DND-41 (cell line): Measurements from ENCODE around the gene SIGLEC9.

Experiments
- ATAC-seq: fragments of 200-7000 bp; cut with Tn5 transposase; 3 replicates; pipeline ENCODE4 v1.9.1; 2021; ENCODE audit warnings: low read depth; ENCODE audit not compliant: insufficient read depth
- DNase-seq: peaks from one replicate; pipeline ENCODE4 v3.0.0-alpha.2; 2020
- H2AFZ ChIP-seq: 2 replicates; pipeline ENCODE4 v1.6.0; 2012; ENCODE audit warnings: low read depth, low read length
- H3K27ac ChIP-seq: 2 replicates; pipeline ENCODE4 v1.5.1; 2012; ENCODE audit warnings: low read length, inconsistent platforms
- H3K27me3 ChIP-seq: fragments of 200-600 bp; sonication (generic); 2 replicates; pipeline ENCODE4 v1.6.0; 2012; ENCODE audit warnings: low read length, mild to moderate bottlenecking, inconsistent platforms; ENCODE audit not compliant: insufficient read depth, poor library complexity
- H3K36me3 ChIP-seq: 2 replicates; pipeline ENCODE4 v1.5.1; 2012; ENCODE audit warnings: low read length, inconsistent platforms; ENCODE audit not compliant: insufficient read depth
- H3K4me1 ChIP-seq: 2 replicates; pipeline ENCODE4 v1.5.1; 2012; ENCODE audit warnings: mild to moderate bottlenecking, low read length; ENCODE audit not compliant: insufficient read depth
- H3K4me2 ChIP-seq: 2 replicates; pipeline ENCODE4 v1.6.0; 2012; ENCODE audit warnings: mild to moderate bottlenecking, moderate library complexity, low read length, inconsistent platforms; ENCODE audit not compliant: insufficient read depth
- H3K4me3 ChIP-seq, 2 experiments: fragments of 200-600 bp in 1 of 2; shearing (Covaris generic) in 1 of 2; 2 replicates each; pipeline ENCODE4 v1.5.1; 2012 to 2016; ENCODE audit warnings: inconsistent platforms in 2 of 2, low read length in 2 of 2, mild to moderate bottlenecking in 2 of 2, low read depth in 1 of 2, moderate library complexity in 1 of 2
- H3K79me2 ChIP-seq: 2 replicates; pipeline ENCODE4 v1.6.0; 2012; ENCODE audit warnings: low read length, inconsistent platforms; ENCODE audit not compliant: insufficient read depth
- H3K9ac ChIP-seq: 2 replicates; pipeline ENCODE4 v1.6.0; 2012; ENCODE audit warnings: low read depth, mild to moderate bottlenecking, inconsistent platforms, low read length, moderate library complexity
- H3K9me3 ChIP-seq: 2 replicates; pipeline ENCODE4 v1.5.1; 2012; ENCODE audit warnings: low read length, moderate library complexity, mild to moderate bottlenecking, inconsistent platforms; ENCODE audit not compliant: insufficient read depth, severe bottlenecking
- H4K20me1 ChIP-seq: 2 replicates; pipeline ENCODE4 v1.6.0; 2012; ENCODE audit warnings: low read length; ENCODE audit not compliant: insufficient read depth
- CTCF ChIP-seq: IDR thresholded peaks from 2 replicates; pipeline ENCODE4 v1.5.1; 2012; ENCODE audit warnings: borderline replicate concordance, low read length, moderate library complexity, mild to moderate bottlenecking; ENCODE audit not compliant: poor library complexity, severe bottlenecking; ENCODE audit errors: extremely low read depth
- EZH2 ChIP-seq: IDR thresholded peaks from 3 replicates; pipeline ENCODE4 v1.6.1; 2012; ENCODE audit warnings: borderline replicate concordance, low read depth, mild to moderate bottlenecking, moderate library complexity, low read length, inconsistent platforms; ENCODE audit not compliant: severe bottlenecking

Gene SIGLEC9

GRCh38 chr19:51137792-51138425 lies 13.2 kb downstream of the SIGLEC9 start:
- no peaks in the 10 kb centered on the region for H3K79me2 ChIP-seq
- H3K4me3 ChIP-seq: no peak overlapping the region
- no peaks in the 10 kb centered on the region for H3K36me3 ChIP-seq
- DNase-seq (no peak), ATAC-seq (no peak)
- H2AFZ ChIP-seq: no peak overlapping the region
- H4K20me1 ChIP-seq: no peaks in the 10 kb centered on the region; the same call in 1 of the 2 replicates
- TF ChIP-seq CTCF (no peak), EZH2 (no peak)
- H3K9me3 ChIP-seq: peaks cover 2% of the 10 kb centered on the region
- H3K4me2 ChIP-seq: no peak overlapping the region
- no peaks in the 10 kb centered on the region for H3K4me1 ChIP-seq
- no peak overlapping the region for H3K27ac ChIP-seq
- H3K27me3 ChIP-seq: peaks cover 8% of the 10 kb centered on the region
- H3K9ac ChIP-seq: no peak overlapping the region

- Histone ChIP-seq H4K20me1 (no peaks in the 10 kb centered on the region; the same call in 1 of the 2 replicates), H3K9me3 (peaks cover 2% of the 10 kb centered on the region), H3K36me3 (no peaks in the 10 kb centered on the region), H2AFZ (no peak overlapping the region), H3K9ac (no peak overlapping the region), H3K27ac (no peak overlapping the region), H3K4me1 (no peaks in the 10 kb centered on the region), H3K79me2 (no peaks in the 10 kb centered on the region), H3K4me3 (no peak overlapping the region), H3K27me3 (peaks cover 8% of the 10 kb centered on the region), H3K4me2 (no peak overlapping the region)
- DNase-seq (no peak), ATAC-seq (no peak)
- TF ChIP-seq EZH2 (no peak), CTCF (no peak)
These were observed 13.9 kb downstream of the SIGLEC9 start for GRCh38 chr19:51138549-51138979.

DNA sequence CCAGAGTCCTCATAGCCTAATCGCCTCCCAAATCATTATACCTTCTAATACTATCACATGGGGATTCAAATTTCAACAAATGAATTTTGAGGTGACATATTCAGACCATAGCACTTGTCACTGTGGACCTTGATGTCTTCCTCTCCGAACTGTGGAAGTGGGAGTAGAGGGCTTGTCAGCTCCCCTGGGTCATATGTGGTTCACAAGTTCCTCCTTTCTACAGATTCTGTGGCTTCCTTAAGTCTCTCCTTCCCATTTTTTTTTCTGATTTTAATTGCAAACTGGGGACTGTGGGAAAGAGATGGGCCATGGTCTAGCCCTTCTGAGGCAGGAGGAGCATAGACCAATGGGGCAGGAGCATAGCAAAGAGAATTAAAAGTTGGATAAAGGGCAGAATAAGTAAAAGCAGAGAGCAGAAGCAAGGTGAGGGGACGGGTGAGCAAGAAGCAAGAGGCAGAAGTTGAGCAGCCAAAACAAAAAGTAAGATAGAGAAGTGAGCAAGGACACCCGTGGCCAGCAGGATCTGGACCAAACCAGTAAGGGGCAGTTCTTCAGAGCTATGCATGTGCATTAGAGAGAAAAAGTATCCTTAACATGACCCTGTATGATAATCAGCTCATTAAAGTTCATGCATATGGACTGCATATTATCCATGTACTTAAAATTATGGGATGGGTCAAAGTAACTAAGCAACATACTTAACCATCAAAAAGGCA lies 14.8 kb downstream of the SIGLEC9 start:
- H3K27ac ChIP-seq: no peak overlapping the region
- H3K27me3 ChIP-seq: peaks cover 8% of the 10 kb centered on the region
- no peak overlapping the region for H2AFZ ChIP-seq
- no peak for DNase-seq
- TF ChIP-seq EZH2 (no peak), CTCF (no peak)
- H3K36me3 ChIP-seq: no peaks in the 10 kb centered on the region
- H3K79me2 ChIP-seq: no peaks in the 10 kb centered on the region
- no peak overlapping the region for H3K4me2 ChIP-seq
- H3K4me1 ChIP-seq: no peaks in the 10 kb centered on the region
- peaks cover 2% of the 10 kb centered on the region for H3K9me3 ChIP-seq
- H3K9ac ChIP-seq: no peak overlapping the region
- no peaks in the 10 kb centered on the region; the same call in 1 of the 2 replicates for H4K20me1 ChIP-seq
- ATAC-seq: no peak
- H3K4me3 ChIP-seq: no peak overlapping the region
